CD8-positive, alpha-beta memory T cell (primary cell): ENCODE results near the gene ZNF780A. TPM values are rescaled to one million over a fixed set of nuclear protein-coding genes. Genes with fewer than 3 reads are reported as not detected.
"Not testable (repeated sequence)": the region's sequence is repeated elsewhere in the genome, so short reads cannot be mapped to it uniquely, and the experiment has no call there.

ENCODE experiments used
- CTCF ChIA-PET: fragments of 350-600 bp; sonication (Branson Sonifier 250); formaldehyde crosslinking; loops from one replicate; lab custom pipeline; 2021; ENCODE audit warnings: antibody characterized with exemption; lab: Charles Lee
- POLR2A ChIA-PET: fragments of 350-600 bp; sonication (Branson Sonifier 250); formaldehyde crosslinking; loops from one replicate; lab custom pipeline; 2021; ENCODE audit warnings: antibody characterized with exemption; lab: Charles Lee
- DNase-seq, 5 donors: peaks; one replicate each; pipeline versions ENCODE4 v3.0.0 to v3.0.0-alpha.2; 2020 to 2022; ENCODE audit warnings: mixed read lengths in 1 of 5
- H3K27ac ChIP-seq: one replicate; pipeline ENCODE4 v1.7.0; 2013; ENCODE audit warnings: low read depth, mild to moderate bottlenecking, low read length, moderate library complexity
- H3K27me3 ChIP-seq: 2 replicates; pipeline ENCODE4 v1.7.0; 2013; ENCODE audit warnings: low read length, mild to moderate bottlenecking; ENCODE audit not compliant: insufficient read depth, poor library complexity, severe bottlenecking
- H3K36me3 ChIP-seq: 2 replicates; pipeline ENCODE4 v1.7.0; 2013; ENCODE audit warnings: mild to moderate bottlenecking, low read length, moderate library complexity; ENCODE audit not compliant: insufficient read depth
- H3K4me1 ChIP-seq: 2 replicates; pipeline ENCODE4 v1.7.0; 2013; ENCODE audit warnings: mild to moderate bottlenecking, low read length, moderate library complexity; ENCODE audit not compliant: insufficient read depth
- H3K4me3 ChIP-seq: 2 replicates; pipeline ENCODE4 v1.7.0; 2013; ENCODE audit warnings: mild to moderate bottlenecking, low read length
- H3K9me3 ChIP-seq: 2 replicates; pipeline ENCODE4 v1.7.0; 2013; ENCODE audit warnings: mild to moderate bottlenecking, low read length
- H3K27ac Mint-ChIP-seq, 8 donors: one replicate each; pipeline ENCODE4 v1.8.0; 2020 to 2021; ENCODE audit warnings: mixed read lengths in 8 of 8, mild to moderate bottlenecking in 6 of 8, inconsistent platforms in 3 of 8, moderate library complexity in 3 of 8
- H3K27me3 Mint-ChIP-seq, 2 donors: one replicate each; pipeline ENCODE4 v1.8.0; 2020 to 2021; ENCODE audit warnings: mixed read lengths in 2 of 2, mild to moderate bottlenecking in 1 of 2, moderate library complexity in 1 of 2
- H3K36me3 Mint-ChIP-seq, 3 donors: one replicate each; pipeline ENCODE4 v1.8.0; 2020 to 2021; ENCODE audit warnings: mixed read lengths in 3 of 3, inconsistent platforms in 1 of 3, mild to moderate bottlenecking in 1 of 3
- H3K4me1 Mint-ChIP-seq, 3 donors: one replicate each; pipeline ENCODE4 v1.8.0; 2020 to 2021; ENCODE audit warnings: mixed read lengths in 3 of 3, inconsistent platforms in 1 of 3, mild to moderate bottlenecking in 1 of 3
- H3K4me3 Mint-ChIP-seq, 7 donors: one replicate each; pipeline ENCODE4 v1.8.0; 2020 to 2021; ENCODE audit warnings: mixed read lengths in 7 of 7, mild to moderate bottlenecking in 6 of 7, moderate library complexity in 4 of 7, inconsistent platforms in 2 of 7
- H3K9me3 Mint-ChIP-seq, 5 donors: one replicate each; pipeline ENCODE4 v1.8.0; 2020 to 2022; ENCODE audit warnings: mixed read lengths in 5 of 5, mild to moderate bottlenecking in 3 of 5, moderate library complexity in 2 of 5, inconsistent platforms in 1 of 5
- polyA plus RNA-seq: library from polyadenylated mRNA; unstranded; fragments of 300-500 nt; fragmentation: Illumina TruSeq; gene quantifications from one replicate; pipeline ENCODE4 v1.2.3, GENCODE V29; 2021
- total RNA-seq, 2 experiments: library from RNA; stranded (reverse); gene quantifications; one replicate each; pipeline ENCODE4 v1.2.3, GENCODE V29; 2021

The ZNF780A gene
- total and polyA plus RNA-seq, 3 experiments from 2014 or later, result 18.9 to 23.2 (median 19.5) TPM

DNA sequence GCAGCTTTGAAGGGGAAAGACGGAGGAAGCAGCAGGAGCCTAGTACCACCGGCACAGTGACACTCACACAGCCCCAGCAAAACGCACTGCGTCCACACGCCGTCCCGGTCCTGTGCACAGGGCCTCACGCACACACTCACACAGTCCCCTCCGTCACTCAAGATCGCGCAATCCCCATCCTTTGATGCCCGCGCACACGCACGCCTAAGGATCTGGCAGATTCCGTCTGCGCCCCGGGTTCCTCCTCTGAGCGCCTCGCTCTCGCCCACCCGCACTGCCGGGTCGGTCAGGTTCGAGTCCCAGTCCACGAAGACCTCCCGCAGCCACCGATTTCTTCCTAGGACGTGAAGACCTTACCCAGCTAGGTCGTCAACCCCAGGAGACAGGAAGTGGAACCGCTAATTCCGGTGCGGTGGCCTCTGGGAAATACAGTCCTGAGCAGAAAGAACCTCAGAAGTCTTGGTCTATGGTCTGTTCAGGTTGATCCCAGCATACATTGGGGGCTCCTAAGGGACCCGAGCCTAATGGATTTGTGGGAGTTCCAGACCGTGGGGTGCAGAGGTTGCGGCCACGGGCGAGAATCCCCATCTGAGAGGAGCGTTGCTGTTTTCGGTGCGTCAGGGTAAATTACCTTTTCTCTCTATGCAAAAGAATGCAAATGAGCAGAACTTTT, 34.8 kb downstream of the ZNF780A start, which contains the start of gene ZNF780B:
Gene ZNF780B, minus strand, starts transcription at position 400 of the 673 bp plus-strand sequence. CDS start 5,899 bp downstream, outside the sequence.
- ChIA-PET POLR2A (interaction anchor here (0.7 to 1.3 kb wide), 2 partner anchors 35 to 85 kb away, joined by 3 to 5 read pairs; partner anchors contain the start of genes PSMC4 and ZNF780A), CTCF (interaction anchor here (0.7 to 1.4 kb wide), 2 partner anchors 85 to 130 kb away, joined by 3 to 6 read pairs; partner anchors contain the start of gene PSMC4)
- Histone ChIP-seq H3K9me3 (peaks cover 5% of the 10 kb centered on the region), H3K27me3 (no peaks in the 10 kb centered on the region), H3K36me3 (no peaks in the 10 kb centered on the region), H3K27ac (peak within 1 kb of the TSS; percentile 72), H3K4me1 (peaks cover 16% of the 10 kb centered on the region), H3K4me3 (peak within 1 kb of the TSS; percentile 84)
- peaks cover 5 to 15% (median 14%) of the 10 kb centered on the region in 3 donors for H3K36me3 Mint-ChIP-seq
- H3K4me1 Mint-ChIP-seq, result peaks cover 48 to 62% (median 59%) of the 10 kb centered on the region in 3 donors
- DNase-seq, result peak; percentile 50 to 79 (median 65)
- H3K4me3 Mint-ChIP-seq, result peak within 1 kb of the TSS; percentile 94 to 100 (median 100)
- peaks cover 17 to 19% (median 17%) of the 10 kb centered on the region in 5 donors for H3K9me3 Mint-ChIP-seq
- H3K27ac Mint-ChIP-seq, result peak within 1 kb of the TSS; percentile 72 to 100 (median 98)
- H3K27me3 Mint-ChIP-seq, result peaks cover 7 to 12% of the 10 kb centered on the region in 2 donors

DNA sequence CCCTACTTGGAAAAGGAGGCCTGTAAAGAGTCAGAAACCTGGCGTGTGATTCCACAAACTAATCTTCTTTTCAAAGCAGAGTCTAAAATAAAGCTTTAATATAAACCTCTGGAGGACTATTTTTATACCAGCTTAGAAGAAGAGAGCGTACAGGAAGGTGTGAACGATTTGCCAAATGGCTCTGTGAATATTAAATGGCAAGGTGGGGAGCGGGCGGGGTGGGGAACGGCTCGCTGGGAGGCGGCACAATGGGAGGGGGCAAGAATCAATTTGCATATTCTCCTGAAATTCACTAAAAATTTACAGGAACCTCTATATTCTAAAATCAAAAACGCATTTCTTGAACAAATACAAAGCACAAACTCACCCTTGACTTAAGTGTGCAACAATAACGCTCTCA, 35.7 kb downstream of the ZNF780A start:
- peak overlapping the region in 4 of 8 donors; percentile 13 to 99 (median 96) for H3K27ac Mint-ChIP-seq
- Histone ChIP-seq H3K27me3 (no peaks in the 10 kb centered on the region), H3K4me3 (peak overlapping the region; percentile 84), H3K9me3 (peaks cover 4% of the 10 kb centered on the region), H3K36me3 (no peaks in the 10 kb centered on the region), H3K27ac (peak overlapping the region; percentile 72), H3K4me1 (peaks cover 16% of the 10 kb centered on the region)
- peaks cover 4 to 9% of the 10 kb centered on the region in 2 donors for H3K27me3 Mint-ChIP-seq
- DNase-seq, result no peak
- peaks cover 14 to 15% (median 14%) of the 10 kb centered on the region in 5 donors for H3K9me3 Mint-ChIP-seq
- ChIA-PET CTCF (interaction anchor here (0.7 to 1.4 kb wide), 2 partner anchors 84 to 130 kb away, joined by 3 to 6 read pairs; partner anchors contain the start of gene PSMC4), POLR2A (no interaction called here)
- peaks cover 53 to 67% (median 65%) of the 10 kb centered on the region in 3 donors for H3K4me1 Mint-ChIP-seq
- peaks cover 11 to 22% (median 21%) of the 10 kb centered on the region in 3 donors for H3K36me3 Mint-ChIP-seq
- H3K4me3 Mint-ChIP-seq, result peak overlapping the region; percentile 94 to 100 (median 100)

DNA sequence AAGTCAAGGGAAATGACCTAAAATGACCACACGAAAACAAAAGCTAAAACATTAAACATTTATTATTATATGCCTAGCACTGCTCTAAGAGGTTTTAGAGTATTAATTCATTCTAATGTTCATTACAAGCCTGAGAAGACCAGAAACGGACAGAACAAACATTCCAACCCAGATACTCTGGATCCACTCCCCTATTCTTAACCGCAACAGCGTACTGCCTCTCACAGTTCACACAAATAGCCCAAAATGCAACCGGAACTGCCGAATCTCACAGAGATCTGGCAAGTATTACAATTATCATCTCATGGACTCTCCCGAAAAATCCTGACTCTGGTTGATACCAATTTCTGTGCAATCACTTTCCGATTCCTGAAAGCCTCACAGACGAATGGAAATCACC, 36.1 kb downstream of the ZNF780A start:
- H3K27me3 ChIP-seq, result no peaks in the 10 kb centered on the region
- H3K9me3 Mint-ChIP-seq, result peaks cover 10 to 11% (median 11%) of the 10 kb centered on the region in 5 donors
- peaks cover 16% of the 10 kb centered on the region for H3K4me1 ChIP-seq
- ChIA-PET CTCF (no interaction called here), POLR2A (no interaction called here)
- no peak overlapping the region for H3K27ac ChIP-seq
- peaks cover 4 to 5% of the 10 kb centered on the region in 2 donors for H3K27me3 Mint-ChIP-seq
- H3K27ac Mint-ChIP-seq, result peak overlapping the region in 5 of 8 donors; percentile 13 to 84 (median 48)
- H3K4me1 Mint-ChIP-seq, result peaks cover 53 to 68% (median 65%) of the 10 kb centered on the region in 3 donors
- H3K36me3 Mint-ChIP-seq, result peaks cover 11 to 23% (median 18%) of the 10 kb centered on the region in 3 donors
- peak overlapping the region; percentile 80 to 100 (median 100) for H3K4me3 Mint-ChIP-seq
- DNase-seq, result no peak
- H3K36me3 ChIP-seq, result peaks cover 1% of the 10 kb centered on the region
- peak overlapping the region; percentile 84 for H3K4me3 ChIP-seq
- no peaks in the 10 kb centered on the region for H3K9me3 ChIP-seq

GRCh38 chr19:40053491-40053890, 37.3 kb downstream of the ZNF780A start:
- H3K27me3 Mint-ChIP-seq, result no peaks in the 10 kb centered on the region
- H3K36me3 ChIP-seq, result peaks cover 7% of the 10 kb centered on the region
- peaks cover 15 to 33% (median 20%) of the 10 kb centered on the region in 3 donors for H3K36me3 Mint-ChIP-seq
- no peak for DNase-seq
- CTCF ChIA-PET, result no interaction called here
- H3K4me3 ChIP-seq, result no peak overlapping the region
- peak overlapping the region in 1 of 8 donors; percentile 58 for H3K27ac Mint-ChIP-seq
- peaks cover 55 to 71% (median 67%) of the 10 kb centered on the region in 3 donors for H3K4me1 Mint-ChIP-seq
- POLR2A ChIA-PET, result no interaction called here
- H3K4me1 ChIP-seq, result peaks cover 16% of the 10 kb centered on the region
- H3K27me3 ChIP-seq, result no peaks in the 10 kb centered on the region
- no peak overlapping the region for H3K27ac ChIP-seq
- H3K9me3 Mint-ChIP-seq, result peaks cover 0 to 2% (median 0%) of the 10 kb centered on the region in 5 donors
- no peaks in the 10 kb centered on the region for H3K9me3 ChIP-seq
- H3K4me3 Mint-ChIP-seq, result peak overlapping the region in 6 of 7 donors; percentile 4 to 100 (median 64)

DNA sequence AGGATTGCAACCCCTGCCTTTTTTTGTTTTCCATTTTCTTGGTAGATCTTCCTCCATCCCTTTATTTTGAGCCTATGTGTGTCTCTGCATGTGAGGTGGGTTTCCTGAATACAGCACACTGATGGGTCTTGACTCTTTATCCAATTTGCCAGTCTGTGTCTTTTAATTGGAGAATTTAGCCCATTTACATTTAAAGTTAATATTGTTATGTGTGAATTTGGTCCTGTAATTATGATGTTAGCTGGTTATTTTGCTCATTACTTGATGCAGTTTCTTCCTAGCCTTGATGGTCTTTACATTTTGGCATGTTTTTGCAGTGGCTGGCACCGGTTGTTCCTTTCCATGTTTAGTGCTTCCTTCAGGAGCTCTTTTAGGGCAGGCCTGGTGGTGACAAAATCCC, 49.0 kb downstream of the ZNF780A start:
- H3K4me3 ChIP-seq, CTCF ChIA-PET, H3K27ac Mint-ChIP-seq, DNase-seq, H3K27me3 Mint-ChIP-seq, H3K4me1 ChIP-seq, H3K4me3 Mint-ChIP-seq, POLR2A ChIA-PET, H3K27me3 ChIP-seq, H3K27ac ChIP-seq, H3K4me1 Mint-ChIP-seq: not testable (repeated sequence)
- H3K9me3 ChIP-seq, result peaks cover 12% of the 10 kb centered on the region
- Mint-ChIP-seq H3K36me3 (peaks cover 29 to 35% (median 34%) of the 10 kb centered on the region in 3 donors), H3K9me3 (peaks cover 20 to 65% (median 54%) of the 10 kb centered on the region in 5 donors)
- peaks cover 27% of the 10 kb centered on the region for H3K36me3 ChIP-seq

- not testable (repeated sequence) for H3K4me3 Mint-ChIP-seq
- H3K9me3 Mint-ChIP-seq, result peaks cover 39 to 69% (median 60%) of the 10 kb centered on the region in 5 donors
These were observed 52.7 kb downstream of the ZNF780A start for GRCh38 chr19:40038047-40038446.

DNA sequence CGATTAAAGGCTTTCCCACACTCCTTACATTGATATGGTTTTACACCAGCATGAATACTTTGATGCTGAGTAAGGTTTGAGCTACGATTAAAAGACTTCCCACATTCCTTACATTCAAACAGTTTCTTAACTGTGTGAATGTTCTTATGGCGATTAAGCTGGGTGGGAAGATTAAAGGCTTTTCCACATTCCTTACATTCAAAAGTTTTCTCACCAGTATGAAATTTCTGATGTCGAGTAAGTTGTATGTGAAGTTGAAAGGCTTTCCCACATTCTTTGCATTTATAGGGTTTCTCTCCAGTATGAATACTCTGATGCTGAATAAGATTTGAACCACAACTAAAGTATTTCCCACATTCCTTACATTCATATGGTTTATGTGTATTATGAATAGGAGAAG, 54.7 kb downstream of the ZNF780A start:
- no peak for DNase-seq
- no peaks in the 10 kb centered on the region for H3K4me1 ChIP-seq
- H3K27me3 ChIP-seq, result no peaks in the 10 kb centered on the region
- Mint-ChIP-seq H3K36me3 (peaks cover 3 to 16% (median 11%) of the 10 kb centered on the region in 3 donors), H3K9me3 (peaks cover 43 to 78% (median 68%) of the 10 kb centered on the region in 5 donors), H3K4me1 (no peaks in the 10 kb centered on the region), H3K27ac (no peak overlapping the region), H3K4me3 (no peak overlapping the region), H3K27me3 (no peaks in the 10 kb centered on the region)
- ChIA-PET POLR2A (no interaction called here), CTCF (no interaction called here)
- H3K27ac ChIP-seq, result no peak overlapping the region
- no peak overlapping the region for H3K4me3 ChIP-seq
- no peaks in the 10 kb centered on the region for H3K36me3 ChIP-seq
- peaks cover 49% of the 10 kb centered on the region for H3K9me3 ChIP-seq

More at GRCh38 chr19:40038047-40038446, 52.7 kb downstream of the ZNF780A start:
- H3K36me3 ChIP-seq, H3K4me3 ChIP-seq, H3K27ac Mint-ChIP-seq, CTCF ChIA-PET, H3K4me1 ChIP-seq, H3K27me3 ChIP-seq, H3K27me3 Mint-ChIP-seq, H3K27ac ChIP-seq, H3K4me1 Mint-ChIP-seq, DNase-seq, H3K36me3 Mint-ChIP-seq, POLR2A ChIA-PET: not testable (repeated sequence)
- H3K9me3 ChIP-seq, result peaks cover 42% of the 10 kb centered on the region
